ENCODE measurements around the gene PSAPL1.

The PSAPL1 gene

GRCh38 chr4:7419961-7420660, 14.6 kb downstream of the PSAPL1 start:
- DNase-seq (ENCODE audit: low read depth in 2 of 2) = no peak

GRCh38 chr4:7418131-7418943, 16.4 kb downstream of the PSAPL1 start:
- DNase-seq (ENCODE audit: low read depth in 2 of 2) = no peak

GRCh38 chr4:7417639-7418038, 17.1 kb downstream of the PSAPL1 start:
- no peak for DNase-seq (ENCODE audit: low read depth in 2 of 2)

- DNase-seq (ENCODE audit: low read depth in 2 of 2) = no peak
These were observed 17.8 kb downstream of the PSAPL1 start for GRCh38 chr4:7416745-7417432.

- no peak for DNase-seq (ENCODE audit: low read depth in 2 of 2)
These were observed 18.6 kb downstream of the PSAPL1 start for GRCh38 chr4:7415927-7416686.

- DNase-seq (ENCODE audit: low read depth in 2 of 2) = no peak
These were observed 19.8 kb downstream of the PSAPL1 start for GRCh38 chr4:7414736-7415510.

GRCh38 chr4:7414046-7414445, 20.7 kb downstream of the PSAPL1 start:
- DNase-seq (ENCODE audit: low read depth in 2 of 2) = no peak

GRCh38 chr4:7412554-7412912, 22.2 kb downstream of the PSAPL1 start:
- DNase-seq (ENCODE audit: low read depth in 2 of 2) = no peak

- no peak for DNase-seq (ENCODE audit: low read depth in 2 of 2)
These were observed 22.7 kb downstream of the PSAPL1 start for GRCh38 chr4:7411896-7412553.

GRCh38 chr4:7411491-7411890, 23.2 kb downstream of the PSAPL1 start:
- DNase-seq (ENCODE audit: low read depth in 2 of 2) = no peak

GRCh38 chr4:7410446-7410845, 24.3 kb downstream of the PSAPL1 start:
- DNase-seq (ENCODE audit: low read depth in 2 of 2) = no peak

GRCh38 chr4:7408166-7408565, 26.6 kb downstream of the PSAPL1 start:
- DNase-seq (ENCODE audit: low read depth in 2 of 2) = no peak

- DNase-seq (ENCODE audit: low read depth in 2 of 2) = no peak
These were observed 31.7 kb downstream of the PSAPL1 start for GRCh38 chr4:7403001-7403400.

- DNase-seq (ENCODE audit: low read depth in 2 of 2) = no peak
These were observed 32.2 kb downstream of the PSAPL1 start for GRCh38 chr4:7402526-7402925.

- DNase-seq (ENCODE audit: low read depth in 2 of 2) = no peak
These were observed 33.9 kb downstream of the PSAPL1 start for GRCh38 chr4:7400671-7401298.

- no peak for DNase-seq (ENCODE audit: low read depth in 2 of 2)
These were observed 35.1 kb downstream of the PSAPL1 start for GRCh38 chr4:7399440-7400234.

- DNase-seq (ENCODE audit: low read depth in 2 of 2) = no peak
These were observed 35.8 kb downstream of the PSAPL1 start for GRCh38 chr4:7398788-7399439.

- DNase-seq (ENCODE audit: low read depth in 2 of 2) = no peak
These were observed 36.7 kb downstream of the PSAPL1 start for GRCh38 chr4:7398104-7398423.

Data from stimulated activated CD8-positive, alpha-beta memory T cell treated with anti-CD3 and anti-CD28 coated beads, Interleukin-15, amount 100 ng/mL, for 4 hours (primary cell).